ENCODE data around the gene RABGAP1.

- TF ChIP-seq TAF1 (IDR thresholded peaks at IDR 0.05; ENCODE audit: low read depth, low read length) (no peak), POLR2AphosphoS5 (IDR thresholded peaks at IDR 0.05; ENCODE audit: low read depth, low read length) (no peak), POLR2A (IDR thresholded peaks at IDR 0.05; ENCODE audit: low read depth, low read length) (no peak), SPI1 (IDR thresholded peaks at IDR 0.05; ENCODE audit: low read depth, low read length) (0 out of 2 replicates have a peak, but pooled peaks have one; percentile 6)
Observed at GRCh38 chr9:122923947-122924346, 16.9 kb upstream of the RABGAP1 start.

Data from GM12891 (cell line).